ENCODE measurements around the gene UNCX. TPM values are rescaled to one million over a fixed set of nuclear protein-coding genes. Genes with fewer than 3 reads are reported as not detected.

Gene UNCX
- total RNA-seq, 1 experiment from 2014 or later, result 1.9 TPM

DNA sequence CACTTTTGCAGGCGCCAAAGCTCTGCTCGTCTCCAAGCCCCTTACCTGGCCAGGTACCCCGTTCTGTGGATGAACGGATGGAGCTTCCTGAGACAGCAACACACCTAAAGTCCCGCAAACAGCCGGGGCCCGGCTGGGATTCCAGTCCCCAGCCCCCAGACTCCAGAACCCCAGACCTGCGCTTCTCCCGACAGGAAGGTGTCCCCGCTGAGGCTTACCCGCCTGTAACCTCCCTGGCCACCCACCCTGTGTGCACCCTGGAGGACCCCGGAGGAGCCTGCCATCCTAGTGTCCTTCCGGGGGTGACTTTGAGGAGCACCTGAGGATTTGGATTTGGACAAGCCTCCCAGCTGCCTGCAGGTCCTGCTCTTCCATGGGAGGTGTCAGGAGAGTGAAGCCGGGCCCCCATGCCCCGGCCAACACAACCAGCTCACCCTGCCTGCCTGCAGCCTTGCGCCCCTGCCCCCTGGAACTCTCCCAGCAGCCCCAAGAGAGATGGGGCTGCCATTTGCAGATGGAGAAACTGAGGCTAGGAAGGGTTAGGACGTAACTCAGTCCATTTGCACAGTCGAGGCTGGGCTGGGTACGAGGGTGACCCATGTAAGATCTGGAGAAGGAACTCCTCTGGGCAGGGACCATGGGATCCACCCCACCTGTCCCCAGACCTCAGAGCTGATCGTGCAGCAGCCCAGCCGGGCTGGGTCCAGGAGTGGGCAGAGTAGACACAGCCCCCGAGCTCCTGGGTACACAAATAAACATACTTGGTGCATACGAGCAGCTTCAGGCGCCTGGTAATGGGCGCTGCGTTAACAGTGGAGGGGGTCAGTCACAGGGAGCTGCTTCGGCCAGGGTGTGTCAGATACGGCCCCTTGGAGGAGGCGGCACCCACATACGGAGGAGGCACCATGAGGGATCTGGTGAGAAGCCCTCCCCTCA lies 31.9 kb downstream of the UNCX start:
- ChIA-PET POLR2A (ENCODE audit: low non-redundant PET) (no interaction called here), CTCF (interaction anchor here (0.5 to 0.6 kb wide), 2 partner anchors 38 to 72 kb away, joined by 3 read pairs; no protein-coding TSS in a partner anchor)
- no peaks in the 10 kb centered on the region for H3K4me1 ChIP-seq (ENCODE audit: insufficient read depth, low read length, poor library complexity, severe bottlenecking)
- peaks cover 43% of the 10 kb centered on the region for H3K27me3 ChIP-seq (replicated peaks; ENCODE audit: insufficient read depth, low read depth, low read length, poor library complexity)
- TF ChIP-seq, protein P1, sequence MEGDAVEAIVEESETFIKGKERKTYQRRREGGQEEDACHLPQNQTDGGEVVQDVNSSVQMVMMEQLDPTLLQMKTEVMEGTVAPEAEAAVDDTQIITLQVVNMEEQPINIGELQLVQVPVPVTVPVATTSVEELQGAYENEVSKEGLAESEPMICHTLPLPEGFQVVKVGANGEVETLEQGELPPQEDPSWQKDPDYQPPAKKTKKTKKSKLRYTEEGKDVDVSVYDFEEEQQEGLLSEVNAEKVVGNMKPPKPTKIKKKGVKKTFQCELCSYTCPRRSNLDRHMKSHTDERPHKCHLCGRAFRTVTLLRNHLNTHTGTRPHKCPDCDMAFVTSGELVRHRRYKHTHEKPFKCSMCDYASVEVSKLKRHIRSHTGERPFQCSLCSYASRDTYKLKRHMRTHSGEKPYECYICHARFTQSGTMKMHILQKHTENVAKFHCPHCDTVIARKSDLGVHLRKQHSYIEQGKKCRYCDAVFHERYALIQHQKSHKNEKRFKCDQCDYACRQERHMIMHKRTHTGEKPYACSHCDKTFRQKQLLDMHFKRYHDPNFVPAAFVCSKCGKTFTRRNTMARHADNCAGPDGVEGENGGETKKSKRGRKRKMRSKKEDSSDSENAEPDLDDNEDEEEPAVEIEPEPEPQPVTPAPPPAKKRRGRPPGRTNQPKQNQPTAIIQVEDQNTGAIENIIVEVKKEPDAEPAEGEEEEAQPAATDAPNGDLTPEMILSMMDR (conservative IDR thresholded peaks at IDR 0.05; ENCODE audit: low read depth, low read length), result no peak
- TF ChIP-seq EZH2 (IDR thresholded peaks at IDR 0.05; ENCODE audit: borderline replicate concordance, low read depth, low read length, poor library complexity, severe bottlenecking), result no peak
- no TSS peak for BruUV-seq (replicated peaks)
- DNase-seq (ENCODE audit: low spot score), result no peak
- H3K9me3 ChIP-seq (ENCODE audit: low read depth, low read length, poor library complexity, severe bottlenecking), result no peaks in the 10 kb centered on the region
- no peaks in the 10 kb centered on the region for H3K36me3 ChIP-seq (ENCODE audit: insufficient read depth, low read length, poor library complexity, severe bottlenecking)
- no peak overlapping the region for H3K4me3 ChIP-seq (ENCODE audit: low read depth, low read length, poor library complexity, severe bottlenecking)
- H3K27ac ChIP-seq (ENCODE audit: low read depth, low read length, poor library complexity, severe bottlenecking), result no peak overlapping the region
- intact Hi-C loops (cut with micrococcal nuclease; ENCODE audit: unreplicated experiment), result no loop called here

GRCh38 chr7:1267016-1267900 lies 34.6 kb downstream of the UNCX start:
- BruUV-seq (replicated peaks), result no TSS peak
- CTCF ChIA-PET, result no interaction called here
- POLR2A ChIA-PET (ENCODE audit: low non-redundant PET), result no interaction called here
- Histone ChIP-seq H3K4me3 (ENCODE audit: low read depth, low read length, poor library complexity, severe bottlenecking) (no peak overlapping the region), H3K36me3 (ENCODE audit: insufficient read depth, low read length, poor library complexity, severe bottlenecking) (no peaks in the 10 kb centered on the region), H3K27ac (ENCODE audit: low read depth, low read length, poor library complexity, severe bottlenecking) (no peak overlapping the region), H3K9me3 (ENCODE audit: low read depth, low read length, poor library complexity, severe bottlenecking) (peaks cover 3% of the 10 kb centered on the region), H3K4me1 (ENCODE audit: insufficient read depth, low read length, poor library complexity, severe bottlenecking) (no peaks in the 10 kb centered on the region), H3K27me3 (replicated peaks; ENCODE audit: insufficient read depth, low read depth, low read length, poor library complexity) (peaks cover 43% of the 10 kb centered on the region)
- TF ChIP-seq, protein P1 (conservative IDR thresholded peaks at IDR 0.05; ENCODE audit: low read depth, low read length), result no peak
- TF ChIP-seq EZH2 (IDR thresholded peaks at IDR 0.05; ENCODE audit: borderline replicate concordance, low read depth, low read length, poor library complexity, severe bottlenecking), result no peak
- DNase-seq (ENCODE audit: low spot score), result no peak
- intact Hi-C loops (cut with micrococcal nuclease; ENCODE audit: unreplicated experiment), result no loop called here

DNA sequence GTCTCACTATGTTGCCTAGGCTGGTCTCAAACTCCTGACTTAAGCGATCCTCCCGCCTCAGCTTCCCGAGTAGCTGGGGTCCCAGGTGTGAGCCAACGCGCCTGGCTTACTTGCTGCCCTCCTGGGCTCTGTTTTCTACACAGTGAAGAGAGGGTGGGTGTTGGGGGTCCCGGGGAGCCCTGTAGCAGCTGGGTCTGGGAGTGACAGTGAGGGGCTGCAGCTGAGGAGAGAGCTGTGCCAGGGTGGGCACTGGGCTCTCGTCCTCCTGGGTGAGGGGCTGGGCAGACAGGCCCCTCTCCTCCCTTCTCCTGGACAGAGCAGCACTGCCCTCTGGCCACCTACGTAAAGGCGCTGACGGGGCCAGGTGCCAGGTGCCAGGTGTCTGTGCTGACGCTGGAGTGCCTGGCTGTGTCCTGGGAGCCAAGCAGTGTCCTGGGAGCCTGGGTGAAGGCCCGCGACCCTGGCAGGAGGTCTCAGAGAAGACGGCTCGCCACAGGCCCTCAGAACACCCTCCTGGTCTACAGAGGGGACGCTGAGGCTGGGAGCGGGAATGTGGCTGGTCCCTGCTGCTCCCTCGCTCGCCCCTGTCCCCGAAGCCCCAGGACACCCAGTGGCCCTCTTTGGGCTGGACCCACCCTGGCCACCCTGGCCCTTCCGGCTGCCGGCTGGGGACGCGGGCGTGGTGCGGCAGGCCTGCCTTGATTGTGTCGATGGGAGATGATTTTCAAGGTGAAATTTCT lies 35.6 kb downstream of the UNCX start:
- DNase-seq (ENCODE audit: low spot score), result no peak
- Histone ChIP-seq H3K9me3 (ENCODE audit: low read depth, low read length, poor library complexity, severe bottlenecking) (peaks cover 4% of the 10 kb centered on the region), H3K27me3 (replicated peaks; ENCODE audit: insufficient read depth, low read depth, low read length, poor library complexity) (peaks cover 37% of the 10 kb centered on the region), H3K27ac (ENCODE audit: low read depth, low read length, poor library complexity, severe bottlenecking) (no peak overlapping the region), H3K4me1 (ENCODE audit: insufficient read depth, low read length, poor library complexity, severe bottlenecking) (no peaks in the 10 kb centered on the region), H3K4me3 (ENCODE audit: low read depth, low read length, poor library complexity, severe bottlenecking) (no peak overlapping the region), H3K36me3 (ENCODE audit: insufficient read depth, low read length, poor library complexity, severe bottlenecking) (no peaks in the 10 kb centered on the region)
- TF ChIP-seq, protein P1 (conservative IDR thresholded peaks at IDR 0.05; ENCODE audit: low read depth, low read length), result no peak
- no peak for TF ChIP-seq EZH2 (IDR thresholded peaks at IDR 0.05; ENCODE audit: borderline replicate concordance, low read depth, low read length, poor library complexity, severe bottlenecking)
- intact Hi-C loops (cut with micrococcal nuclease; ENCODE audit: unreplicated experiment), result no loop called here
- ChIA-PET POLR2A (ENCODE audit: low non-redundant PET) (no interaction called here), CTCF (no interaction called here)
- no TSS peak for BruUV-seq (replicated peaks)
